ENCODE measurements around the gene EME2. TPM values are rescaled to one million over a fixed set of nuclear protein-coding genes. Genes with fewer than 3 reads are reported as not detected.

Gene EME2
- total RNA-seq, 1 experiment from 2014 or later: 24.2 TPM

- CTCF ChIA-PET: no interaction called here
Measured at GRCh38 chr16:1784977-1785845, 12.6 kb downstream of the EME2 start.

DNA sequence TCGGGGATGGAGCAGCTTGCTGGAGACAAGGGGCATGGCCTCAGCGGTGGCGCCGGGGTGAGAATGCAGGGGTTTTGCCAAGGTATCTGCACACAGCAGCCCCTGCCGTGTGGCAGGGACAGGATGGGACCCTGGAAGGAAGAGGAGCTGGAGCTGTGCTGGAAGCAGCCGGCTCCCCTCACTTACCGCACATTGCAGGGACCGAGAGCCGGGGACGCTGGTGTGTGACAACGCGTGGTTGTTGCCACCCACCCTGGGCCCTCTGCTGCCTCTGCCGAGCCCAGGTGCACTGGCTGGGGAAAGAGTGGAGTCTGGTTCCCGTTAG is 13.2 kb downstream of the EME2 start:
- Histone ChIP-seq H3K9me3 (ENCODE audit: insufficient read depth, low read depth) (no peaks in the 10 kb centered on the region), H3F3A (ENCODE audit: insufficient read depth, low read depth) (peaks cover 12% of the 10 kb centered on the region; the same call in 1 of the 2 replicates), H3K4me1 (replicated peaks; ENCODE audit: insufficient read depth) (peaks cover 13% of the 10 kb centered on the region), H3K4me3 (no peak overlapping the region), H3K27me3 (ENCODE audit: insufficient read depth, low read depth) (no peaks in the 10 kb centered on the region), H3K36me3 (ENCODE audit: low read depth) (0 out of 2 replicates have a peak, but pooled peaks cover 3% of the 10 kb centered on the region), H4K20me1 (ENCODE audit: insufficient read depth) (peaks cover 25% of the 10 kb centered on the region), H2AFZ (no peak overlapping the region), H3K79me2 (ENCODE audit: low read depth) (peaks cover 45% of the 10 kb centered on the region), H3K27ac (no peak overlapping the region), H3K4me2 (no peak overlapping the region), H3K9me2 (ENCODE audit: insufficient read depth) (no peaks in the 10 kb centered on the region)
- no peak for DNase-seq
- ChIA-PET POLR2A (ENCODE audit: unreplicated experiment) (no interaction called here), CTCF (no interaction called here)
- intact Hi-C loops (cut with micrococcal nuclease; ENCODE audit: unreplicated experiment): no loop called here
- no peak for TF ChIP-seq EZH2 (IDR thresholded peaks at IDR 0.05; ENCODE audit: low read depth)
- TF ChIP-seq, protein P1, sequence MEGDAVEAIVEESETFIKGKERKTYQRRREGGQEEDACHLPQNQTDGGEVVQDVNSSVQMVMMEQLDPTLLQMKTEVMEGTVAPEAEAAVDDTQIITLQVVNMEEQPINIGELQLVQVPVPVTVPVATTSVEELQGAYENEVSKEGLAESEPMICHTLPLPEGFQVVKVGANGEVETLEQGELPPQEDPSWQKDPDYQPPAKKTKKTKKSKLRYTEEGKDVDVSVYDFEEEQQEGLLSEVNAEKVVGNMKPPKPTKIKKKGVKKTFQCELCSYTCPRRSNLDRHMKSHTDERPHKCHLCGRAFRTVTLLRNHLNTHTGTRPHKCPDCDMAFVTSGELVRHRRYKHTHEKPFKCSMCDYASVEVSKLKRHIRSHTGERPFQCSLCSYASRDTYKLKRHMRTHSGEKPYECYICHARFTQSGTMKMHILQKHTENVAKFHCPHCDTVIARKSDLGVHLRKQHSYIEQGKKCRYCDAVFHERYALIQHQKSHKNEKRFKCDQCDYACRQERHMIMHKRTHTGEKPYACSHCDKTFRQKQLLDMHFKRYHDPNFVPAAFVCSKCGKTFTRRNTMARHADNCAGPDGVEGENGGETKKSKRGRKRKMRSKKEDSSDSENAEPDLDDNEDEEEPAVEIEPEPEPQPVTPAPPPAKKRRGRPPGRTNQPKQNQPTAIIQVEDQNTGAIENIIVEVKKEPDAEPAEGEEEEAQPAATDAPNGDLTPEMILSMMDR (conservative IDR thresholded peaks at IDR 0.05): no peak
- BruUV-seq (replicated peaks): no TSS peak

More at GRCh38 chr16:1784977-1785845, 12.6 kb downstream of the EME2 start:
- Histone ChIP-seq H3K4me2 (no peak overlapping the region), H3K4me1 (replicated peaks; ENCODE audit: insufficient read depth) (peaks cover 15% of the 10 kb centered on the region), H2AFZ (no peak overlapping the region), H3K4me3 (no peak overlapping the region), H3K27ac (no peak overlapping the region), H3K9me3 (ENCODE audit: insufficient read depth, low read depth) (no peaks in the 10 kb centered on the region), H3K79me2 (ENCODE audit: low read depth) (peaks cover 51% of the 10 kb centered on the region), H3K9me2 (ENCODE audit: insufficient read depth) (no peaks in the 10 kb centered on the region), H4K20me1 (ENCODE audit: insufficient read depth) (peaks cover 31% of the 10 kb centered on the region), H3F3A (ENCODE audit: insufficient read depth, low read depth) (peaks cover 18% of the 10 kb centered on the region; the same call in 1 of the 2 replicates), H3K27me3 (ENCODE audit: insufficient read depth, low read depth) (no peaks in the 10 kb centered on the region), H3K36me3 (ENCODE audit: low read depth) (0 out of 2 replicates have a peak, but pooled peaks cover 6% of the 10 kb centered on the region)
- intact Hi-C loops (cut with micrococcal nuclease; ENCODE audit: unreplicated experiment): loop anchor here (5.0 kb wide), 2 partner anchors 157 to 367 kb away; partner anchors contain the start of gene MSRB1
- DNase-seq: no peak
- no TSS peak for BruUV-seq (replicated peaks)
- TF ChIP-seq, protein P1 (conservative IDR thresholded peaks at IDR 0.05): no peak
- POLR2A ChIA-PET (ENCODE audit: unreplicated experiment): no interaction called here

DNA sequence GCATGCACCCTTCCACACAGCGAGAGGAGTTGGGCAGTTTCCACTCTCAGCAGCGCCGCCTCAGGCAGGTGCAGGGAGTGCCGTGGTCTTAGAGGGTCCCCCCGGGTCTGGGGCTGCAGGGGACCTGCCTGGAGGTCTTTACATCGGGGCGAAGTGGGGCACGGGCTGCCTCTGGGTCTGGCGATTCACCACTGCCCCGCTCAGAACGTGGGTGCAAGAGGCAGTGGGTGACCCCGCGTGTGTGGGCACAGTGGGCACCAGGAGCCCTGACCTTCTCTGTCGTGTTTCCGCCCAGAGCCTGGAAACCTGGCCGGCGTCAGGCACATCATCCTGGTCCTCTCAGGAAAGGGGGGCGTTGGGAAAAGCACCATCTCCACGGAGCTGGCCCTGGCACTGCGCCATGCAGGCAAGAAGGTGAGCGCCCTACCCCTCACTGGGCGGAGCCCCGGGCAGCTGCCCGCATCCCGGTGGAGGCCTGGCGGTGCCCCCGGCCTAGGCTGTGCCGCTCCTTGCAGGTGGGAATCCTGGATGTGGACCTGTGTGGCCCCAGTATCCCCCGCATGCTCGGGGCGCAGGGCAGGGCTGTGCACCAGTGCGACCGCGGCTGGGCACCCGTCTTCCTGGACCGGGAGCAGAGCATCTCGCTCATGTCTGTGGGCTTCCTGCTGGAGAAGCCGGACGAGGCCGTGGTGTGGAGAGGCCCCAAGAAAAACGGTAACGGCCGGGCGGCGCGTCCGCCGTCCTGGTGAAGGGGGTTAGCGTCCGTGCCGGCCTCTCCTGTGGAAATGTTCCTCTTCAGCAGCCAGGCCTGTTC is 13.8 kb downstream of the EME2 start:
- Histone ChIP-seq H3K4me1 (replicated peaks; ENCODE audit: insufficient read depth) (peaks cover 7% of the 10 kb centered on the region), H3K9me3 (ENCODE audit: insufficient read depth, low read depth) (no peaks in the 10 kb centered on the region), H4K20me1 (ENCODE audit: insufficient read depth) (peaks cover 20% of the 10 kb centered on the region), H3K36me3 (ENCODE audit: low read depth) (no peaks in the 10 kb centered on the region), H3F3A (ENCODE audit: insufficient read depth, low read depth) (peaks cover 6% of the 10 kb centered on the region; the same call in 1 of the 2 replicates), H3K4me3 (no peak overlapping the region), H3K79me2 (ENCODE audit: low read depth) (peaks cover 38% of the 10 kb centered on the region), H3K4me2 (no peak overlapping the region), H3K27ac (no peak overlapping the region), H3K9me2 (ENCODE audit: insufficient read depth) (no peaks in the 10 kb centered on the region), H3K27me3 (ENCODE audit: insufficient read depth, low read depth) (no peaks in the 10 kb centered on the region), H2AFZ (no peak overlapping the region)
- no peak for DNase-seq
- POLR2A ChIA-PET (ENCODE audit: unreplicated experiment): no interaction called here
- no TSS peak for BruUV-seq (replicated peaks)
- intact Hi-C loops (cut with micrococcal nuclease; ENCODE audit: unreplicated experiment): no loop called here
- TF ChIP-seq, protein P1 (conservative IDR thresholded peaks at IDR 0.05): no peak
- TF ChIP-seq EZH2 (IDR thresholded peaks at IDR 0.05; ENCODE audit: low read depth): no peak
- CTCF ChIA-PET: no interaction called here

Data from PC-9 (cell line).